DOHH2 (cell line): Measurements from ENCODE around the gene SH3GL3.

ENCODE experiments used
- H3F3A ChIP-seq: fragments of 200-600 bp; sonication (generic), shearing (Covaris generic); 2 replicates; pipeline ENCODE4 v1.6.0; 2016; ENCODE audit warnings: antibody characterized with exemption, mild to moderate bottlenecking; ENCODE audit not compliant: control insufficient read depth, insufficient read depth
- H3K27ac ChIP-seq: fragments of 200-600 bp; sonication (generic); 2 replicates; pipeline ENCODE4 v1.5.1; 2014; ENCODE audit warnings: low read depth, mild to moderate bottlenecking, low read length, moderate library complexity
- H3K27me3 ChIP-seq: fragments of 200-600 bp; sonication (generic); 2 replicates; pipeline ENCODE4 v1.6.1; 2014; ENCODE audit warnings: mild to moderate bottlenecking, low read length, mixed read lengths; ENCODE audit not compliant: control insufficient read depth
- H3K36me3 ChIP-seq: fragments of 200-600 bp; sonication (generic); 2 replicates; pipeline ENCODE4 v1.6.1; 2014; ENCODE audit warnings: mild to moderate bottlenecking, low read length, moderate library complexity, mixed read lengths; ENCODE audit not compliant: control insufficient read depth
- H3K4me1 ChIP-seq: fragments of 200-600 bp; sonication (generic); 2 replicates; pipeline ENCODE4 v1.6.1; 2014; ENCODE audit warnings: mild to moderate bottlenecking, low read length, mixed read lengths; ENCODE audit not compliant: control insufficient read depth
- H3K4me2 ChIP-seq: fragments of 200-600 bp; sonication (generic); 2 replicates; pipeline ENCODE4 v1.6.0; 2014; ENCODE audit warnings: mild to moderate bottlenecking, low read length, moderate library complexity
- H3K4me3 ChIP-seq: fragments of 200-600 bp; sonication (generic); 2 replicates; pipeline ENCODE4 v1.5.1; 2014; ENCODE audit warnings: mild to moderate bottlenecking, low read length, mixed read lengths
- H3K79me2 ChIP-seq: fragments of 200-600 bp; sonication (generic); 2 replicates; pipeline ENCODE4 v1.6.1; 2014; ENCODE audit warnings: mild to moderate bottlenecking, low read length, mixed read lengths; ENCODE audit not compliant: control insufficient read depth
- H3K9me2 ChIP-seq: fragments of 200-600 bp; sonication (generic); replicated peaks from 2 replicates; pipeline ENCODE4 v1.6.1; 2014; ENCODE audit warnings: mild to moderate bottlenecking, low read length, mixed read lengths; ENCODE audit not compliant: control insufficient read depth
- H3K9me3 ChIP-seq: fragments of 200-600 bp; sonication (generic); 2 replicates; pipeline ENCODE4 v1.6.1; 2014; ENCODE audit warnings: antibody characterized with exemption, low read length, mixed read lengths; ENCODE audit not compliant: control insufficient read depth, insufficient read depth
- H4K20me1 ChIP-seq: fragments of 200-600 bp; sonication (generic); 2 replicates; pipeline ENCODE4 v1.6.0; 2014; ENCODE audit warnings: low read depth, mild to moderate bottlenecking, antibody characterized with exemption, low read length, moderate library complexity; ENCODE audit not compliant: control insufficient read depth, insufficient read depth
- EZH2phosphoT487 ChIP-seq: fragments of 200-600 bp; sonication (generic); IDR thresholded peaks from 2 replicates; pipeline ENCODE4 v1.6.1; 2017; ENCODE audit warnings: borderline replicate concordance, mild to moderate bottlenecking, antibody characterized with exemption, low read length, moderate library complexity, mixed read lengths
- TF ChIP-seq, protein P1 (sequence below): fragments of 200-600 bp; sonication (generic); IDR thresholded peaks from one replicate; pipeline ENCODE4 v1.5.1; 2014; ENCODE audit warnings: antibody characterized with exemption, mild to moderate bottlenecking, low read depth, low read length; ENCODE audit not compliant: poor library complexity, severe bottlenecking

The SH3GL3 gene

DNA sequence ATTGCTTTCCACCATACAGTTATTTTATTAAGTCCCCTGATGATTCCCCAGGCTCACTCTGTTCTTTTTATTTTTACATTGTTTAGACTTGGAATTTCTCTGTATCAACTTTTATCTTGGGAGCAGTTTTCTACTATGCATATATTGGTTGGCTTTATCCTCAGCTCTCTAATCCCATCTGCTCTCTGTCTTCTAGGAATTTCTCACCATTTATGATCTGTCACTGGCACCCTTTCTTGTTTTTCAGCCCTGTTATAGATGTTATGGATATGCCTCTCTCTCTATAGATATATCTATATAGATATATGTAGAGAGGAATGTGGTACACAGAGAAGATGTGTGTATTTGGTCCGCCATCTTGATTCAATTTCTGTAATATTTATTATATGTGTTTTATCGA, 90.5 kb downstream of the SH3GL3 start:
- no peaks in the 10 kb centered on the region for H3K4me1 ChIP-seq
- no peak overlapping the region for H3K4me2 ChIP-seq
- no peaks in the 10 kb centered on the region for H3K9me3 ChIP-seq
- no peaks in the 10 kb centered on the region for H4K20me1 ChIP-seq
- H3F3A ChIP-seq: no peaks in the 10 kb centered on the region
- no peaks in the 10 kb centered on the region for H3K36me3 ChIP-seq
- H3K9me2 ChIP-seq: no peaks in the 10 kb centered on the region
- H3K27me3 ChIP-seq: no peaks in the 10 kb centered on the region
- H3K79me2 ChIP-seq: no peaks in the 10 kb centered on the region
- no peak for TF ChIP-seq EZH2phosphoT487
- TF ChIP-seq, protein P1, sequence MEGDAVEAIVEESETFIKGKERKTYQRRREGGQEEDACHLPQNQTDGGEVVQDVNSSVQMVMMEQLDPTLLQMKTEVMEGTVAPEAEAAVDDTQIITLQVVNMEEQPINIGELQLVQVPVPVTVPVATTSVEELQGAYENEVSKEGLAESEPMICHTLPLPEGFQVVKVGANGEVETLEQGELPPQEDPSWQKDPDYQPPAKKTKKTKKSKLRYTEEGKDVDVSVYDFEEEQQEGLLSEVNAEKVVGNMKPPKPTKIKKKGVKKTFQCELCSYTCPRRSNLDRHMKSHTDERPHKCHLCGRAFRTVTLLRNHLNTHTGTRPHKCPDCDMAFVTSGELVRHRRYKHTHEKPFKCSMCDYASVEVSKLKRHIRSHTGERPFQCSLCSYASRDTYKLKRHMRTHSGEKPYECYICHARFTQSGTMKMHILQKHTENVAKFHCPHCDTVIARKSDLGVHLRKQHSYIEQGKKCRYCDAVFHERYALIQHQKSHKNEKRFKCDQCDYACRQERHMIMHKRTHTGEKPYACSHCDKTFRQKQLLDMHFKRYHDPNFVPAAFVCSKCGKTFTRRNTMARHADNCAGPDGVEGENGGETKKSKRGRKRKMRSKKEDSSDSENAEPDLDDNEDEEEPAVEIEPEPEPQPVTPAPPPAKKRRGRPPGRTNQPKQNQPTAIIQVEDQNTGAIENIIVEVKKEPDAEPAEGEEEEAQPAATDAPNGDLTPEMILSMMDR: no peak
- H3K27ac ChIP-seq: no peak overlapping the region
- no peak overlapping the region for H3K4me3 ChIP-seq

DNA sequence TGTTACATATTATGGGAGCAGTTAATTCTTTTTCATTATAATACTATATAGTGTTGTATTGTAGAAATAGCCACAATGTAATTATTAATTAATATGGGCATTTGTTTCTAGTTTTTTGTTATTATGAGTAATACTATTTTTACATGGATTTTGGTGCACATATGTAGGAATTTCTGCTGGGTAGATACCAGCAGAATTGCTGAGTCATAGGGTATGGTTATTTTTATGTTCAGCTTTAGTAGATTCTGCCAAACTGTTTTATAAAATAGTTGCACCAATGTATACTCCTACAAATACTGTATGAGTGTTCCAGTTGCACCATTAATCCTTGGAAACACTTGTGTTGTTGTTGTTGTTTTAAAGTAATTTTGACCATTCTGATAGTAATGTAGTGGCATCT, 91.5 kb downstream of the SH3GL3 start:
- Histone ChIP-seq H4K20me1 (no peaks in the 10 kb centered on the region), H3F3A (no peaks in the 10 kb centered on the region), H3K27ac (no peak overlapping the region), H3K4me2 (no peak overlapping the region), H3K27me3 (no peaks in the 10 kb centered on the region), H3K4me3 (no peak overlapping the region), H3K9me2 (no peaks in the 10 kb centered on the region), H3K79me2 (no peaks in the 10 kb centered on the region), H3K36me3 (no peaks in the 10 kb centered on the region), H3K9me3 (no peaks in the 10 kb centered on the region), H3K4me1 (no peaks in the 10 kb centered on the region)
- no peak for TF ChIP-seq EZH2phosphoT487
- TF ChIP-seq, protein P1: no peak

DNA sequence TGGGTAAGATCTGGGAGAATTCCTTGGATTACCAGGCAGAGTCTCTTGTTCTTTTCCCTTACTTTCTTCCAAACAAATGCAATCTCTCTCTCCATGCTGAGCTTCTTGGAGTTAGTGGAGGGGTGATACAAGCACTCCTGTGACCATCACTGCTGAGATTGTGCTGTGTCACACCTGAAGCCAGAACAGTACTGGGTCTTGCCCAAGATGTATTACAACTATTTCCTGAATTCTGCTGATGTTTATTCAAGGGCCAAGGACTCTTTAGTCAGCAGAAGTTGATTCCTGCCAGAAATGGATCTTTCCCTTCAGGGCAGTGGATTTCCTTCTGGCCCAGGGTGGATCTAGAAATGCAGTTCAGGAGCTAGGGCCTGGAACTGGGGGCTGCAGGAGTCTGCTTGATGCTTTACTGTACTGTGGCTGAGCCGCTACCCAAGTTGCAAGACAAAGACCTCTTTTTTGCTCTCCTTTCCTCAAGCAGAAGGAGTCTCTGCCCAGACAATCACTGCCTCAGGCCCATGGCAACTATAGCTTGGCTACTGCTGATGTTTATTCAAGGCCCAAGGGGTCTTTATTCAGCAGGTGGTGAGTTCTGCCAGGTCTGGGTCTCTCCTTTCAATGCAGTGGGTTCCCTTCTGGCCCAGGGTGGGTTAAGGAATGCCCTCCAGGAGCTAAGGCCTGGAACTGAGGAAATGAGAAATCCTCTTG, 98.8 kb downstream of the SH3GL3 start:
- Histone ChIP-seq H3K4me2 (no peak overlapping the region), H3K27ac (no peak overlapping the region), H3K4me3 (no peak overlapping the region), H3K9me3 (no peaks in the 10 kb centered on the region), H3K36me3 (no peaks in the 10 kb centered on the region), H3F3A (no peaks in the 10 kb centered on the region), H3K27me3 (no peaks in the 10 kb centered on the region), H4K20me1 (no peaks in the 10 kb centered on the region), H3K9me2 (no peaks in the 10 kb centered on the region), H3K79me2 (no peaks in the 10 kb centered on the region), H3K4me1 (no peaks in the 10 kb centered on the region)
- TF ChIP-seq, protein P1: no peak
- TF ChIP-seq EZH2phosphoT487: no peak
